CD14-positive monocyte (primary cell): Measurements from ENCODE around the gene MAP1LC3B. TPM values are rescaled to one million over a fixed set of nuclear protein-coding genes. Genes with fewer than 3 reads are reported as not detected.
A peak's percentile ranks its signal among the peaks of the same experiment; 100 is the strongest.
"Not testable (repeated sequence)": the region's sequence is repeated elsewhere in the genome, so short reads cannot be mapped to it uniquely, and the experiment has no call there.

Experiments used
- DNase-seq, 3 donors: peaks; one replicate each; pipeline ENCODE4 v3.0.0-alpha.2; 2011 to 2022
- H2AFZ ChIP-seq: 2 replicates; pipeline ENCODE4 v1.6.0; 2012; ENCODE audit warnings: mild to moderate bottlenecking, low read depth, low read length, inconsistent platforms; ENCODE audit not compliant: insufficient read depth, poor library complexity, severe bottlenecking
- H3K27ac ChIP-seq, 2 donors: 1 replicate in 1 of 2; 2 replicates in 1 of 2; pipeline ENCODE4 v1.5.1; 2012 to 2013; ENCODE audit warnings: low read length in 2 of 2, control low read depth in 1 of 2, inconsistent platforms in 1 of 2, low read depth in 1 of 2, mild to moderate bottlenecking in 1 of 2
- H3K27me3 ChIP-seq, 2 donors: one replicate each; pipeline versions ENCODE4 v1.6.0 to v1.6.1; 2011 to 2013; ENCODE audit warnings: low read length in 2 of 2; ENCODE audit not compliant: control insufficient read depth in 2 of 2, insufficient read depth in 2 of 2
- H3K36me3 ChIP-seq, 2 donors: replicated peaks in 1 of 2; 1 replicate in 1 of 2; 2 replicates in 1 of 2; pipeline versions ENCODE4 v1.5.1 to v1.6.1; 2012 to 2013; ENCODE audit warnings: low read length in 2 of 2, control low read depth in 1 of 2, inconsistent platforms in 1 of 2, mild to moderate bottlenecking in 1 of 2; ENCODE audit not compliant: insufficient read depth in 2 of 2, control insufficient read depth in 1 of 2
- H3K4me1 ChIP-seq, 2 donors: 1 replicate in 1 of 2; 2 replicates in 1 of 2; pipeline versions ENCODE4 v1.5.1 to v1.6.1; 2012 to 2013; ENCODE audit warnings: low read length in 2 of 2, control low read depth in 1 of 2, inconsistent platforms in 1 of 2, mild to moderate bottlenecking in 1 of 2, moderate library complexity in 1 of 2; ENCODE audit not compliant: insufficient read depth in 2 of 2, control insufficient read depth in 1 of 2
- H3K4me2 ChIP-seq: replicated peaks from 2 replicates; pipeline ENCODE3; 2012; ENCODE audit warnings: low read length, moderate library complexity, mild to moderate bottlenecking; ENCODE audit not compliant: poor library complexity, severe bottlenecking; ENCODE audit errors: extremely low read depth
- H3K4me3 ChIP-seq, 3 experiments: fragments of 200-600 bp in 1 of 3; sonication (generic) in 1 of 3; replicated peaks in 1 of 3; 1 replicate in 2 of 3; 2 replicates in 1 of 3; pipeline ENCODE4 v1.5.1; 2011 to 2013; ENCODE audit warnings: low read length in 3 of 3, mild to moderate bottlenecking in 3 of 3, control low read depth in 2 of 3, low read depth in 2 of 3, inconsistent platforms in 1 of 3, moderate library complexity in 1 of 3
- H3K79me2 ChIP-seq: 2 replicates; pipeline ENCODE4 v1.6.0; 2012; ENCODE audit warnings: mild to moderate bottlenecking, control low read depth, inconsistent platforms, low read length, moderate library complexity; ENCODE audit not compliant: insufficient read depth
- H3K9ac ChIP-seq: 2 replicates; pipeline ENCODE4 v1.6.0; 2017; ENCODE audit warnings: low read length, mild to moderate bottlenecking; ENCODE audit not compliant: insufficient read depth, poor library complexity, severe bottlenecking
- H3K9me3 ChIP-seq, 2 donors: replicated peaks in 1 of 2; 1 replicate in 1 of 2; 2 replicates in 1 of 2; pipeline versions ENCODE4 v1.5.1 to v1.6.1; 2012 to 2013; ENCODE audit warnings: low read length in 2 of 2, control low read depth in 1 of 2; ENCODE audit not compliant: control insufficient read depth in 1 of 2, insufficient read depth in 1 of 2
- H4K20me1 ChIP-seq: 2 replicates; pipeline ENCODE4 v1.6.0; 2012; ENCODE audit warnings: mild to moderate bottlenecking, low read length, control low read depth, moderate library complexity; ENCODE audit not compliant: insufficient read depth
- H3K27ac Mint-ChIP-seq, 7 donors: one replicate each; pipeline ENCODE4 v1.8.0; 2020; ENCODE audit warnings: mild to moderate bottlenecking in 7 of 7, mixed read lengths in 7 of 7, moderate library complexity in 6 of 7, inconsistent platforms in 2 of 7
- H3K27me3 Mint-ChIP-seq, 3 donors: one replicate each; pipeline ENCODE4 v1.8.0; 2021 to 2022; ENCODE audit warnings: low read depth in 3 of 3, mild to moderate bottlenecking in 3 of 3, mixed read lengths in 3 of 3, moderate library complexity in 3 of 3, inconsistent platforms in 1 of 3
- H3K36me3 Mint-ChIP-seq, 2 donors: one replicate each; pipeline ENCODE4 v1.8.0; 2020; ENCODE audit warnings: mixed read lengths in 2 of 2, inconsistent platforms in 1 of 2, mild to moderate bottlenecking in 1 of 2
- H3K4me1 Mint-ChIP-seq: one replicate; pipeline ENCODE4 v1.8.0; 2020; ENCODE audit warnings: mild to moderate bottlenecking, mixed read lengths
- H3K4me3 Mint-ChIP-seq, 2 donors: one replicate each; pipeline ENCODE4 v1.8.0; 2020; ENCODE audit warnings: mild to moderate bottlenecking in 2 of 2, mixed read lengths in 2 of 2, moderate library complexity in 1 of 2
- H3K9me3 Mint-ChIP-seq, 7 donors: one replicate each; pipeline ENCODE4 v1.8.0; 2020 to 2022; ENCODE audit warnings: mixed read lengths in 7 of 7, mild to moderate bottlenecking in 6 of 7, moderate library complexity in 6 of 7, inconsistent platforms in 2 of 7
- CTCF ChIP-seq: fragments of 200-600 bp; IDR thresholded peaks from one replicate; pipeline ENCODE4 v1.8.0; 2022; ENCODE audit warnings: antibody characterized with exemption, mild to moderate bottlenecking
- WGBS: methylation state at CpG from one replicate; pipeline ENCODE4 v1.1.5; 2013; ENCODE audit warnings: missing lambda C conversion rate; ENCODE audit not compliant: insufficient coverage; 5-methylcytosine and 5-hydroxymethylcytosine counted together
- intact Hi-C, 2 donors: fragments of 100-400 bp; cut with micrococcal nuclease; formaldehyde crosslinking; loops; one replicate each; pipeline versions ENCODE4 v1.15.0 to v1.15.1; 2023
- polyA plus RNA-seq, 3 donors: library from polyadenylated mRNA; depleted of rRNA in 1 of 3; unstranded in 2 of 3; stranded (reverse) in 1 of 3; fragments of 300-500 nt in 2 of 3; fragments of >200 nt in 1 of 3; fragmentation: Illumina TruSeq in 2 of 3; gene quantifications; 1 replicate in 2 of 3; 2 replicates in 1 of 3; pipeline ENCODE4 v1.2.3, GENCODE V29; 2012 to 2021

MAP1LC3B gene
- polyA plus RNA-seq, 3 donors: 102 to 147 (median 140) TPM

GRCh38 chr16:87389245-87389644 is 2.9 kb upstream of the MAP1LC3B start:
- Histone ChIP-seq H3K27ac (peak overlapping the region in 1 of 2 donors; percentile 98), H3K4me2 (peak overlapping the region; percentile 20), H3K9ac (no peak overlapping the region), H4K20me1 (peaks cover 16% of the 10 kb centered on the region), H3K4me1 (peaks cover 47 to 62% of the 10 kb centered on the region in 2 donors), H3K4me3 (peak overlapping the region in 1 of 3 experiments; percentile 15), H3K9me3 (no peaks in the 10 kb centered on the region), H3K27me3 (no peaks in the 10 kb centered on the region), H3K36me3 (no peaks in the 10 kb centered on the region), H2AFZ (no peak overlapping the region), H3K79me2 (peaks cover 17% of the 10 kb centered on the region)
- no peak for DNase-seq
- H3K27ac Mint-ChIP-seq: peak overlapping the region; percentile 79 to 98 (median 88)
- H3K27me3 Mint-ChIP-seq: peaks cover 0 to 4% (median 2%) of the 10 kb centered on the region in 3 donors
- no peak for TF ChIP-seq CTCF
- no peak overlapping the region for H3K4me3 Mint-ChIP-seq
- no CpG with 5 or more reads among the region's 5 CpGs for WGBS
- intact Hi-C loops: loop anchor here in 1 of 2 donors (2.0 kb wide), 1 partner anchor 104 kb away; the partner anchor contains the start of gene ZCCHC14
- H3K9me3 Mint-ChIP-seq: peaks cover 0 to 1% (median 0%) of the 10 kb centered on the region in 7 donors
- peaks cover 43% of the 10 kb centered on the region for H3K4me1 Mint-ChIP-seq
- peaks cover 5 to 6% of the 10 kb centered on the region in 2 donors for H3K36me3 Mint-ChIP-seq

- H3K4me2 ChIP-seq, H3K36me3 ChIP-seq, H3K4me3 ChIP-seq, H3K9me3 ChIP-seq, DNase-seq, H3K27me3 ChIP-seq, H3K4me3 Mint-ChIP-seq, H3K9ac ChIP-seq, H3K27me3 Mint-ChIP-seq, H2AFZ ChIP-seq, H3K9me3 Mint-ChIP-seq: not testable (repeated sequence)
- Mint-ChIP-seq H3K27ac (peak overlapping the region in 6 of 7 donors; percentile 50 to 98 (median 90)), H3K4me1 (peaks cover 49% of the 10 kb centered on the region), H3K36me3 (peaks cover 10 to 11% of the 10 kb centered on the region in 2 donors)
- Histone ChIP-seq H3K79me2 (peaks cover 24% of the 10 kb centered on the region), H3K27ac (peak overlapping the region in 1 of 2 donors; percentile 98), H4K20me1 (peaks cover 23% of the 10 kb centered on the region), H3K4me1 (peaks cover 48 to 62% of the 10 kb centered on the region in 2 donors)
- intact Hi-C loops: loop anchor here in 1 of 2 donors (2.0 to 5.0 kb wide), 2 partner anchors 73 to 103 kb away; partner anchors contain the start of genes C16orf95 and ZCCHC14
- 93% methylated on average over 7 of the region's 9 CpGs for WGBS
Measured at GRCh38 chr16:87389914-87390313, 2.2 kb upstream of the MAP1LC3B start.
